CD4-positive, CD25-positive, alpha-beta regulatory T cell (primary cell): ENCODE measurements around the gene LUC7L3. TPM values are rescaled to one million over a fixed set of nuclear protein-coding genes. Genes with fewer than 3 reads are reported as not detected.
"Not testable (repeated sequence)": the region's sequence is repeated elsewhere in the genome, so short reads cannot be mapped to it uniquely, and the experiment has no call there.

Experiments used
- ATAC-seq, 2 donors: fragments of 150-1000 bp; cut with Tn5 transposase; one replicate each; pipeline ENCODE4 v1.10.0; 2021; ENCODE audit warnings: low read depth in 2 of 2, moderate number of reproducible peaks in 2 of 2, moderate library complexity in 1 of 2
- DNase-seq, 3 donors: peaks; one replicate each; pipeline versions ENCODE4 v3.0.0 to v3.0.0-alpha.2; 2012 to 2022; ENCODE audit warnings: mixed read lengths in 1 of 3
- H3K27ac ChIP-seq: one replicate; pipeline ENCODE4 v1.7.0; 2013; ENCODE audit warnings: mild to moderate bottlenecking, low read length; ENCODE audit not compliant: insufficient read depth, poor library complexity, severe bottlenecking
- H3K27me3 ChIP-seq: one replicate; pipeline ENCODE4 v1.7.0; 2013; ENCODE audit warnings: low read length; ENCODE audit not compliant: control insufficient read depth, insufficient read depth
- H3K36me3 ChIP-seq: one replicate; pipeline ENCODE4 v1.7.0; 2013; ENCODE audit warnings: mild to moderate bottlenecking, low read length, moderate library complexity; ENCODE audit not compliant: control insufficient read depth, insufficient read depth
- H3K4me1 ChIP-seq: 2 replicates; pipeline ENCODE4 v1.7.0; 2013; ENCODE audit warnings: mild to moderate bottlenecking, low read length; ENCODE audit not compliant: insufficient read depth, control insufficient read depth, poor library complexity, severe bottlenecking
- H3K4me3 ChIP-seq: one replicate; pipeline ENCODE4 v1.7.0; 2013; ENCODE audit warnings: low read depth, mild to moderate bottlenecking, low read length, moderate library complexity
- H3K9me3 ChIP-seq, 2 experiments: 1 replicate in 1 of 2; 2 replicates in 1 of 2; pipeline ENCODE4 v1.7.0; 2013; ENCODE audit warnings: low read length in 2 of 2, mild to moderate bottlenecking in 1 of 2, moderate library complexity in 1 of 2; ENCODE audit not compliant: control insufficient read depth in 2 of 2
- H3K27ac Mint-ChIP-seq, 3 donors: one replicate each; pipeline ENCODE4 v1.8.0; 2020 to 2022; ENCODE audit warnings: mild to moderate bottlenecking in 3 of 3, mixed read lengths in 3 of 3, moderate library complexity in 2 of 3
- H3K27me3 Mint-ChIP-seq: one replicate; pipeline ENCODE4 v1.8.0; 2022; ENCODE audit warnings: mild to moderate bottlenecking, mixed read lengths
- H3K36me3 Mint-ChIP-seq: one replicate; pipeline ENCODE4 v1.8.0; 2020; ENCODE audit warnings: mixed read lengths
- H3K4me1 Mint-ChIP-seq, 4 donors: one replicate each; pipeline ENCODE4 v1.8.0; 2020 to 2022; ENCODE audit warnings: mixed read lengths in 4 of 4, mild to moderate bottlenecking in 1 of 4
- H3K4me3 Mint-ChIP-seq, 4 donors: one replicate each; pipeline ENCODE4 v1.8.0; 2020 to 2022; ENCODE audit warnings: mild to moderate bottlenecking in 4 of 4, mixed read lengths in 4 of 4, moderate library complexity in 3 of 4
- H3K9me3 Mint-ChIP-seq, 7 donors: one replicate each; pipeline ENCODE4 v1.8.0; 2020 to 2022; ENCODE audit warnings: mixed read lengths in 7 of 7, mild to moderate bottlenecking in 3 of 7, moderate library complexity in 2 of 7
- polyA plus RNA-seq, 4 donors: library from polyadenylated mRNA; unstranded; fragments of 300-500 nt; fragmentation: Illumina TruSeq; gene quantifications; one replicate each; pipeline ENCODE4 v1.2.3, GENCODE V29; 2021
- total RNA-seq: library from RNA; stranded (reverse); gene quantifications from one replicate; pipeline ENCODE4 v1.2.3, GENCODE V29; 2022

Gene LUC7L3
- total and polyA plus RNA-seq, 5 donors from 2014 or later = 44.9 to 143 (median 52.6) TPM

DNA sequence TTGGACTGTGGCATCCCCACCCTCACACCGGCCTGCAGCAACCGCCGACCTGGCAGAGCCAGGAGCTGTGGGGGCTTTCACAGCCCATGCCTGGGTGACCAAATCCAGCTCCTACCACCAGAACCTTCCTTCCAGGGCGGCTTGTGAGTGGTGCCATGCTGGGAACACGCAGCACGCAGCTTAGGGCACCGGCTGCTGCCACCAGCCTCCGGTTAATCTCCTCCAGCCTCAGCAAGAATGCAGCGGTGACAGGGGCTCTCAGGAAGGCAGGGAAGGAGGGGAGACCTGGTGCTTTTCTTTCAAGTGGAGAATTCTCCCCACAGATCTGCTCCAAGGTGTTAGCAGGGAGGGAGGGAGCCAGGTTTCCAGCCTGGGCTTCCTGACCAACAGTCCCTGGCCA lies 80.2 kb downstream of the LUC7L3 start:
- H3K36me3 ChIP-seq = no peaks in the 10 kb centered on the region
- H3K4me1 ChIP-seq = no peaks in the 10 kb centered on the region
- Mint-ChIP-seq H3K9me3 (no peaks in the 10 kb centered on the region), H3K27ac (no peak overlapping the region), H3K4me3 (no peak overlapping the region), H3K4me1 (no peaks in the 10 kb centered on the region), H3K27me3 (no peaks in the 10 kb centered on the region), H3K36me3 (no peaks in the 10 kb centered on the region)
- H3K4me3 ChIP-seq = no peak overlapping the region
- H3K27ac ChIP-seq = no peak overlapping the region
- DNase-seq = no peak
- no peaks in the 10 kb centered on the region for H3K27me3 ChIP-seq
- H3K9me3 ChIP-seq = no peaks in the 10 kb centered on the region
- ATAC-seq = no peak

DNA sequence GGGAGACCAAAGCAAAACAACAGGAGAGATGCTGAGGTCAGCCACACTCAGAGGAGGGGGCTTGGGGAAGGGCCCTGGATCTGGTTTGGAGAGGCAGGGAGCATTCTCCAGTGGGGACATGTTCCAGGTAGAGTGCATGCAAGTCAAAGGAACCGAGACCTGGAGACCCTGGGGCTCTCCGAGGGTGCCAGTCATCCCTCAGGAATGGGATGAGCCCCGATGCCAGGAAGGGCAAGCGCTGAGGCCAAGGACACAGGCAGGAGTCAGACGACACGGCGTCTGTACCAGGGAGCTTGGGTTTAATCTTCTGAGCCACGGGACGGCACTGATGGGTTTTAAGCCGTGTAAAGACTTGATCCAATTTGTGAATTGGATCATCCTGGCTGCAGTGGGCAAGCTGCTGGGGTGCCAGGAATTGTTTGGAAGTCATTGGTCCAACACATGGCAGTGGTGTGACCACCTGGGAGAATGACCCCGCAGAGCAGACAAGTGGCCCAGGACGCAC lies 80.8 kb downstream of the LUC7L3 start:
- DNase-seq (no peak), ATAC-seq (no peak)
- Mint-ChIP-seq H3K27ac (no peak overlapping the region), H3K27me3 (no peaks in the 10 kb centered on the region), H3K36me3 (no peaks in the 10 kb centered on the region), H3K9me3 (no peaks in the 10 kb centered on the region), H3K4me3 (no peak overlapping the region), H3K4me1 (no peaks in the 10 kb centered on the region)
- Histone ChIP-seq H3K36me3 (no peaks in the 10 kb centered on the region), H3K4me1 (no peaks in the 10 kb centered on the region), H3K4me3 (no peak overlapping the region), H3K27ac (no peak overlapping the region), H3K27me3 (no peaks in the 10 kb centered on the region), H3K9me3 (no peaks in the 10 kb centered on the region)

DNA sequence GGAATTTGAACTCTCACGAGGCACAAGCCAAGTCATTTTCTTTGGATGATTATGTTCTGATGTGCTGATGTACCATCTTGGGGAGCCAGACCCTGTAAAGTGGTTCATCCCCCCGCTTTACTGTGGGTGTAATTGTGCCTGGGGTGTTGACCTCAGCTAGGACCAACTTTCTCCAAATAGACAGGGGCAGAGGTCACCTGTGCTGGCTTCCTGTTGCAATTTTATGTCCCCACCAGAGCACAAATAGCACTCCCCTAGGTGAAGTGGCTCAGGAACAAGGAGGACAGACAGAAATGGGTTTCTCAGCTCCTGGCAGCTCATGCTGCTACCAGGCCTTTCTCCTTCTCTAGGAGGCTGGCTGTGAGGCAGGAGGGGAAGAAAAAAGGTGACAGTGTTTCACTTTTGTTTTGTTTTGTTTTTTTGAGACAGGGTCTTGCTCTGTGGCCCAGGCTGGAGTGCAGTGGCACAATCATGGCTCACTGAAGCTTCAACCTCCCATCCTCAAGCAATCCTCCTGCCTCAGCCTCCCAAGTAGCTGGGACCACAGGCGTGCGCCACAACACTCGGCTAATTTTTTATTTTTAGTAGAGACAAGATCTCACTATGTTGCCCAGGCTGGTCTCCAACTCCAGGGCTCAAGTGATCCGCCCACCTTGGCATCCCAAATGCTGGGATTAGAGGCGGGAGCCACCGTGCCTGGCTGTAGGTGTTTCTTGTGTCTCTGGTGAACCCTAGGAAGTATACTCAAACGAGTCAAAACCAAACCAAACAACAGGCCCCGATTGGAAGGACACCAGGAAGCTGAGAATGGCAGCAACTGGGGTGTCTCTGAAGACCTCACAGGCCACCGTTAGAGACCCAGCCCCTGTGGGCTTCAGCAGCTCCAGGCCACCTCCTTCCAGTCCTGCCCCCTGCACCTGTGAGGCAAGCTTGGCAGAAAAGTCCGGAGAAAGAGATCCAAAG lies 83.5 kb downstream of the LUC7L3 start:
- DNase-seq (no peak), ATAC-seq (no peak)
- H3K4me3 Mint-ChIP-seq = no peak overlapping the region
- Histone ChIP-seq H3K27me3 (no peaks in the 10 kb centered on the region), H3K36me3 (no peaks in the 10 kb centered on the region), H3K4me3 (no peak overlapping the region), H3K9me3 (no peaks in the 10 kb centered on the region), H3K4me1 (no peaks in the 10 kb centered on the region), H3K27ac (no peak overlapping the region)
- no peak overlapping the region for H3K27ac Mint-ChIP-seq
- H3K36me3 Mint-ChIP-seq = no peaks in the 10 kb centered on the region
- peaks cover 4% of the 10 kb centered on the region for H3K27me3 Mint-ChIP-seq
- H3K9me3 Mint-ChIP-seq = no peaks in the 10 kb centered on the region
- H3K4me1 Mint-ChIP-seq = no peaks in the 10 kb centered on the region

DNA sequence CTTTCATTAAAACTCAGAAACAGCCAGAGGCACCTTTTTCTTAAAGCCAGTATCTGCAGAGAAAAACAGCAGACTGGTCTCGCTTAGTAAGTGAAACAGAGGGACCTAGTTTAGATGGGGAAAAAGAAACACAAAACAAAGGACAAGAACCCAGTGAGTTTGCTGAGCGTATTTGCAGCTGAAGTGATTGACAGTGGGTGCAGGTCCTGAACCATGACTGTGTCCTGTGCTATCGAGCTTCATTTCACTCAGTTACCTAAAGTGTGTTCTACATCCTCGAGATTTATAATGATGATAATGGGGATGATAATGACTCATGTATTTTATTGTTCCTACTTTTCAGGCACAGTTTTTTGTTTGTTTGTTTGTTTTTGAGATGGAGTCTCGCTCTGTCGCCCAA lies 84.3 kb downstream of the LUC7L3 start:
- H3K27ac Mint-ChIP-seq = no peak overlapping the region
- no peak for ATAC-seq
- H3K4me3 Mint-ChIP-seq = no peak overlapping the region

DNA sequence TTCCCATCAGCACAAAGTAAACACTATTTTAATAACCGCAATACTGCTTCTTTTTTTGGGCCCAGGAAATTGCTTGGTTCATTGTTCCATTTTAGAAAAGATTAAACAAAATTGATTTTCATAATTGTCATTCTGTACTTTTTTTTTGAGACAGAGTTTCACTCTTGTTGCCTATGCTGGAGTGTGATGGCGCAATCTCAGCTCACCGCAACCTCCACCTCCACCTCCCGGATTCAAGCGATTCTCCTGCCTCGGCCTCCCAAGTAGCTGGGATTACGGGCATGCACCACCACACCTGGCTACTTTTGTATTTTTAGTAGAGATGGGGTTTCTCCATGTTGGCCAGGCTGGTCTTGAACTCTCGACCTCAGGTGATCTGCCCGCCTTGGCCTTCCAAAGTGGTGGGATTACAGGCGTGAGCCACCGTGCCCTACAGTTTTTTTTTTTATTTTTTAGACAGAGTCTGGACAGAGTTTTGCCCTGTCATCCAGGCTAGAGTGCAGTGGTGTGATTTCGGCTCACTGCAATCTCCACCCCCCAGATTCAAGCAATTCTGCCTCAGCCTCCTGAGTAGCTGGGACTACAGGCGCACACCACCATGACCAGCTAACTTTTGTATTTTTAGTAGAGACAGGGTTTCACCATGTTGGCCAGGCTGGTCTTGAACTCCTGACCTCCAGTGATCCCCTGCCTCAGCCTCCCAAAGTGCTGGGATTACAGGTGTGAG lies 85.5 kb downstream of the LUC7L3 start:
- not testable (repeated sequence) for H3K36me3 ChIP-seq, H3K27ac ChIP-seq, ATAC-seq, H3K4me3 ChIP-seq, H3K36me3 Mint-ChIP-seq, H3K4me3 Mint-ChIP-seq, H3K9me3 ChIP-seq, DNase-seq, H3K4me1 Mint-ChIP-seq, H3K27me3 ChIP-seq, H3K27ac Mint-ChIP-seq, H3K27me3 Mint-ChIP-seq, H3K4me1 ChIP-seq, H3K9me3 Mint-ChIP-seq

More for the DNA sequence above, 84.3 kb downstream of the LUC7L3 start:
- H3K9me3 Mint-ChIP-seq = peaks cover 0 to under 1% (median 0%) of the 10 kb centered on the region in 7 donors
- H3K27me3 Mint-ChIP-seq = peaks cover 4% of the 10 kb centered on the region
- DNase-seq = no peak
- Histone ChIP-seq H3K27me3 (no peaks in the 10 kb centered on the region), H3K9me3 (no peaks in the 10 kb centered on the region), H3K36me3 (no peaks in the 10 kb centered on the region), H3K4me3 (no peak overlapping the region), H3K4me1 (no peaks in the 10 kb centered on the region), H3K27ac (no peak overlapping the region)
- no peaks in the 10 kb centered on the region for H3K36me3 Mint-ChIP-seq
- no peaks in the 10 kb centered on the region for H3K4me1 Mint-ChIP-seq

DNA sequence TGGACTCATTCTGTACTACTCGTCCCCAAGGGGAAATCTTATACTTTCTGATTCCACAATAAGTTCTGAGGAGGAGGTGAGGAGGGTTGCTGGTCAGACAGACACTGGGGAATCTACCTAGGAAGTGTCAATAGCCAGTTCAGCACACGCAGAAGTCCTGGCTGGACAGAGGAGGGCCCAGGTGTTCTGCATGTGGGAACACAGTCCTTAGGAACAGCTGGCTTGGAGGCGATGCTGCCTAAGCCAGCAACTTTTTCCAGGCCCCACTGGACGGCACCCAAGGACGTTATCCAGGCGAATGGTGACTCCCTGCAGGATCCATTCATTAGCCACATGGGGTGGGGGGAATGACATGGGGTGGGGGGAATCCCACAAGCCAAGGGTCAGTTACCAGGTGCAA lies 86.1 kb downstream of the LUC7L3 start:
- H3K36me3 ChIP-seq = no peaks in the 10 kb centered on the region
- peaks cover 4% of the 10 kb centered on the region for H3K27me3 Mint-ChIP-seq
- H3K9me3 Mint-ChIP-seq = peaks cover 0 to 2% (median 0%) of the 10 kb centered on the region in 7 donors
- no peak overlapping the region for H3K27ac ChIP-seq
- H3K9me3 ChIP-seq = no peaks in the 10 kb centered on the region
- ATAC-seq = no peak
- H3K36me3 Mint-ChIP-seq = peaks cover 4% of the 10 kb centered on the region
- H3K4me3 Mint-ChIP-seq = no peak overlapping the region
- H3K27ac Mint-ChIP-seq = no peak overlapping the region
- no peaks in the 10 kb centered on the region for H3K4me1 ChIP-seq
- no peak overlapping the region for H3K4me3 ChIP-seq
- DNase-seq = no peak
- no peaks in the 10 kb centered on the region for H3K27me3 ChIP-seq
- no peaks in the 10 kb centered on the region for H3K4me1 Mint-ChIP-seq
